HG03575 (cell line): ENCODE results near the gene RTKN2.
"Not testable (repeated sequence)": the region's sequence is repeated elsewhere in the genome, so short reads cannot be mapped to it uniquely, and the experiment has no call there.

Source experiments
- ATAC-seq: cut with Tn5 transposase; IDR thresholded peaks from one replicate; pipeline ENCODE4 v1.9.1; 2021; ENCODE audit not compliant: unreplicated experiment, insufficient number of reproducible peaks, low FRiP score; ENCODE audit errors: extremely low read depth

Gene RTKN2

DNA sequence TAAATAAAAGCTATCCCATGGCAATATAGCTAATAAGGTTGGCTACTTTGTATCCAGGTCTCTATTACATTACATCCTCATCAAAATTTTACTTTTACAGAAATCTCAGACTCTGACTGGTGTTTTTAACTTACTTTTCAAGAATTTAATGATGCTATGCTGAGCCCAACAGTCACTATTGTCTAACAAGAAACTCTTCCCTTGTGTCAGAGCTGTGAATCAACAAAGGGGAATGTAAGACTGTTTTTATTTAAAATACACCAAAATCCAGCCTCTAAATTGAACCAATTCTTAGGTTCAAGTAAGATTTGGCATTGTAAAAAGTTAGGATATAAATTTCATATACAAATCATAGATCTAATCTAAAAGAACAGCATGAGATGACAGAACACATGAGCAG, 7.0 kb downstream of the RTKN2 start:
- ATAC-seq: no peak

DNA sequence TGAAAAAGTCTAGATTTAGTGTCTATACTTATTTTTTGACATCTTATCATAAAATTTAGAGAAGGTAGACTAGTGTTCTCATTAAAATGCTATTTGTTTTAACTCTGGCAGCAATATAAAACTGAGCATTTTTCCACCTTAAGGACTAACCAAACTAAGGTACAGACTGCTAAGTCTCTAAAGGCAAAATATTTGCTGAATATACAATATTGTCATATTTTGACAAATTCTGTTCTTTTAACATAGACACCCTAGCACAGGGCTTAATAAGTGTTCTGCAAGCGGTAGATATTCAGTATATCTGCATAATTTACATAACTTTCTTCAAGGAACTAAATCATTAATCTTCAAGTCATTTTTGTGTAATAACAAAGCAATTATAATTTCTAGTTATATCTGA, 8.6 kb downstream of the RTKN2 start:
- no peak for ATAC-seq

DNA sequence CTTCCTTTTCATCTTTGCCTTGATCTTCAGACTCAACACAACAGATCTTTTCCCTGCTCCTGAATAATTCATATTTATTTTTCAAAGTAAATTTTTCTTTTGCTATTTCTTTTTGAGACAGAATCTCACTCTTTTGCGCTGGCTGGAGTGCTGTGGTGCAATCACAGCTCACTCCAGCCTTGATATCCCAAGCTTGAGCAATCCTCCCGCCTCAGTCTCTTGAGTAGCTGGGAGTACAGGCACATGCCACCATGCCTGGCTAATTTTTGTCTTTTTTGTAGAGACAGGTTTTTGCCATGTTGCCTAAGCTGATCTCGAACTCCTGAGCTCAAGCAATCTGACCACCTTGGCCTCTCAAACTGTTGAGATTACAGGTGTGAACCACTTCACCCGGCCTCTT, 9.2 kb downstream of the RTKN2 start:
- no peak for ATAC-seq

DNA sequence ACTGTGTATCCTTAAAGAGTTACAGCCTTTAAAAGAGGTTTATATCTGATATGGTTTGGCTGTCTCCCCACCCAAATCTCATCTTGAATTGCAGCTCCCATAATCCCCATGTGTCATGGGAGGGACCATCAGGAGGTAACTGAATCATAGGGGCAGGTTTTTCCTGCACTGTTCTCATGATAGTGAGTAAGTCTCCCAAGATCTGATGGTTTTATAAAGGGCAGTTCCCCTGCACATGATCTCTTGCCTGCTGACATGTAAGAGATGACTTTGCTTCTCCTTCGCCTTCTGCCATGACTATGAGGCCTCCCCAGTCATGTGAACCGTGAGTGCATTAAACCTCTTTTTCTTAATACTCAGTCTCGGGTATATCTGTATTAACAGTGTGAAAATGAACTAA, 9.7 kb downstream of the RTKN2 start:
- ATAC-seq: no peak

DNA sequence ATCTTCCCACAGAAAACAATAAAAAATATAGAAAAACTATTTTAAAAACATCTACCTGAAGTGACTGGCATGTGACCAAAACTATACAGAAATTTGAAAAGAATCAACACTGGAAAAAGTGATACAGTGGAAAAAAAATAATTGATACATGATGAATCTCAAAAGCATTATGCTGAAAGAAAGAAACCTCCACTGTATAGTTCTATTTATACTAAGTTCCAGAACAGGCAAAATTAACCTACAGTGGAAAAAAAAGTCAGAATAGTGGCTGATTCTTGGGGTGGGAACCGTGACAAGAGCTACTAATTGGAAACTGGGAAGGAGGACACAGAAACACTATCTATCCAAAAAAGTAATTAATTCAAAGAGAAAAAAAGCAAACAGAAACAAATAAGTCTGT, 14.9 kb downstream of the RTKN2 start:
- ATAC-seq: no peak

DNA sequence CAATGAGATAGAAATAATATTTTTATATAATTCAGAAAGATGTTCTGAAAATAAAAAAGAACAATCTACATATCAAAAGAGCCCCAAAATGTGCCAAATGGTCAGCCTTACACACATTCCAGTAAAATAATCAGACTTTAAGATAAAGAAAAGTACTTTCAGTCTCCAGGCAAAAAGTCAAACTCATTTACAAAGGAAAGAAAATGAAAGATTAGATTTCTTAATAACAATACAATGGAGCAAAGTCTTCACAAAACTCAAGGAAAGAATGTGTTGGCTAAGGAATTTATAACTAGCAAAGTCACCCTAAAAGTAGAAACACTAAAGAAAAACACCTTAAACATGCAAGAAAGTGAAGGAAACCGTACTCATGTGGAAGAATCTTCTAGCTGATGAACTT, 16.6 kb downstream of the RTKN2 start:
- ATAC-seq: no peak

DNA sequence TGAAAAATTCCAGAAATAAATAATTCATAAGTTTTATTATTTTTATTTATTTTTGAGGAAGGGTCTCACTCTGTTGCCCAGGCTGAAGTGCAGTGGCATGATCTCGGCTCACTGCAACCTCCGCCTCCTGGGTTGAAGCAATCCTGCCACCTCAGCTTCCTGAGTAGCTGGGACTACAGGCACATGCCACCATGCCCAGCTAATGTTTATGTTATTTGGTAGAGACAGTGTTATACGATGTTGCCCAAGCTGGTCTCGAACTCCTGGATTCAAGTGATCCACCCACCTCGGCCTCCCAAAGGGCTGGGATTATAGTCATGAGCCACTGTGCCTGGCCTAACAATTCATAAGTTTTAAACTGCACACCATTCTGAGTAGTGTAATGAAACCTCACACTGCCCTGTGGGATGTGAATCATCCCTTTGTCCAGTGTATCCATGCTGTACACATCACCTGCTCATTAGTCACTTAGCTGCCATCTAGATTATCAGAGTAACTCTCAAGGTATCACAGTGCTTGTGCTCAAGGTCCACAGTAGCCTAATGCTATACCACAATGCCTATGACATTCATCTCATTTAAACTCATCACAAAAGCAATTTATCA, 17.9 kb downstream of the RTKN2 start:
- ATAC-seq: no peak

DNA sequence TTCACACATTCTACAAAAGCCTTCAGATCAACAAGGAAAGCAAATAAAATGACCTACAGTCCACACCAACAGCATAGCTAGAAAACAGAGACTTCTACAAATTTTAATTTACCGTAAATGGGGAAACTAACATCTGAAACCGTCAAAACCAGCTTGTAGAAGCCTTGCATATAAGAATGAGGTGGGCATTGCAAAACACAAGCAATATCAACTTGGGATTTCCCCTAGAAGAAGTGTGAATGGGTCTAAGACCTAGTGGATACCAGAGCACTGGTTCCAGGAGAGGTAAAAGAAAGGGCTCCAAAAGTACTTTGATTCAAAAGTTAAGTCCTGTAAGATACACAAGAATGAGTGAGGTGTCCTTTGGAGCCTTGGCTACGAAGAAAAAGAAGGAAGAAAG, 18.7 kb downstream of the RTKN2 start:
- no peak for ATAC-seq

DNA sequence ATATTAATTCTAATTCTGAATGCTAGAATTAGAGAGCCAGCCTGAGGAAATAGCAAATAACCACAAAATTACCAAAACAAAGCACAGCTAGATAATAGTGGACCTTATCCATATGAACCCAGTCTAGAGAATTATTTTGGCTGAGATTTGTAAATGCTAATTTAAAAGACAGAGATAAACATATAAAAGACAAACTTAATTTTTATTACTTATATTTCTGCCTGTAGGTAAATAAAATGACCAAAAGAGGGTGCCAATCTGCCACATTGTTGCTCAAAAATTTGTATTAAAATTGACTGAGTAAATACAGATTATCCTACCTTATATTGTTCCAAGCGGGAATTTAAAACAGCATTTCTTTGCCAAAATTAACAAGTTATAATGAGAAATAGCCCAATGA, 20.2 kb downstream of the RTKN2 start:
- no peak for ATAC-seq

DNA sequence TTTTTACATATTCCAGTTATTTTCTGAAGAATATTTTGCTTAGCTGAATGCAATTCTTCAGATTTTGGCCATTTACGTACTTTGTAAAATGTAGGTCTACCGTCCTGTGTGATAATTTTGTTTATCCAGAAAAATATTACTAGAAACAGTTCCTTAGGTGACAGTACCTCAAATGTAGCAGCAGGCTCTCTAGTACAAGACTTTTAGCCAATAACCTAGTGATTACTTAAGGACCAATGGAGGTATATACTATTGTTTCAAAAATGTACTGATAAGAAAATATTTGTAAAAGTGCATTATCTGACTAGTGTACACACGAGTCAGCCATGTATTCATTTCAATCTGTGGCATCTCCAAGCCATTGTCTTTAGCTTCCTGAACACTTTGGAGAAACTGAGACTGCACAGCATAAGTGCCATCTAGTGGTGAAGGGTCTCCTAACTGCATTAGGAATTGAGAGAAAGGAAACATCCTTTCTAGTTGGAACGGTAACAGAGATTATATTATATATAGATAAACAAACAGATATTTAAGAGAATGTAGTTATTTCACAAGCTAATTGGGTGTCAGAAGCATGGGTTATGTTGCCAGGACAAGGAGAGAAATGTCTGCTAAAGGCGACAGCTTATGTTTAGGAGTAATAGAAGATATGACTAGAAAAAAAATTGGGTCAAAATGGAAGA, 23.7 kb downstream of the RTKN2 start:
- ATAC-seq: no peak

DNA sequence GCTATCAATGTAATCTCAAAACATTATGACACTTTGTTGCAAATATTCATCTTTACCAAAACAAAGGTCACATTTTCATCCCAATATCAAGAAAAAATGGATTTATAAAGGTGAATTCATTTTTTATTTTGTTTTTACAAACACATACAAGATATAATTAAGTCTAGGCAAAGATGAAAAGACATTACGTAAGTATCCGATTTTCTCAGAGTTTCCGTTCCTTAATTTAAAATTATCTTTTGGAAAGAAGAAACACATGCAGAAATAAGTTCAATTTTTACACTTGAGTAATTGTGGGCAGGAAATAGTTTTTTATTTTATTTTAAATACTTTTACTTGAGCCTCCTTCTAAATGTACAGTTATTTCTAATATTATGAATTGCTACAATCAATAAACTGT, 24.6 kb downstream of the RTKN2 start:
- ATAC-seq: no peak

DNA sequence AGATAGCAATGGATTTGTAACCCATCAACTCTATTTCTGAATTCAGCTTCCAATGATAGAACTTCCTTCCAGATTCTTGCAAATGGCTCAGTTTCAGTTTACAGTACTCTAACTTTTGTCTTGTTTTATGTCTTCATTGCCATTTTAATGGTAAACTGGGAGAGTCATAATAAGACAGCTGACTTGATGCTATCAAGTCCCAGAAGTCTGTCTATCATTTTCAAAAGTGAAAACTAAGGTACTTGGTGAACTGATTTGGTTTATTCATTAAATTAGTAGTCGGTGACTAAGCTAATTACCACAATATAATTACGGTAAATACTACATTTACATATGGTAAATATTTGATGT, 25.0 kb downstream of the RTKN2 start:
- ATAC-seq: peak; percentile 3

DNA sequence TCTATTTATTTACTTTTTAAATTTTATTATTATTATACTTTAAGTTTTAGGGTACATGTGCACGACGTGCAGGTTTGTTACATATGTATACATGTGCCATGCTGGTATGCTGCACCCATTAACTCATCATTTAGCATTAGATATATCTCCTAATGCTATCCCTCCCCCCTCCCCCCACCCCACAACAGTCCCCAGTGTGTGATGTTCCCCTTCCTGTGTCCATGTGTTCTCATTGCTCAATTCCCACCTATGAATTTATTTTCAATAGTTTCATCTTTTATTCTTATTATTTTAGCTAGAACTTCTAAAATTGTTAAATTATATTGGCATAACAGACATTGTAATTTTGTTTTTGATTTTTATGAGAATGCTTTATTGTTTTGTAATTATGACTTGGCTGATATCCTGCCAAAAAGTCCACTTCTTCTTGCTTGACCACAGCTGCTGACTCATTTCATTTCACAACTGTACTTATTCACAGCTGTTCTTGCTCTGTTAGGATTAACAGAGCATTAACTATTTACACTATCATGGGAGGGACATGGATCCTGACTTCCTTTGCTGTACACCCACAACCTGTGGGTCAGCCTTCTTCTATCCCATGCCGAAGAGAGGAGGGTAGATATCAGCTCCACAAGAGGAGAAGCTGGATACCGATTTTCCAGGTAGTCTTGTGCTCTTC, 25.5 kb downstream of the RTKN2 start:
- peak; percentile 64 for ATAC-seq

DNA sequence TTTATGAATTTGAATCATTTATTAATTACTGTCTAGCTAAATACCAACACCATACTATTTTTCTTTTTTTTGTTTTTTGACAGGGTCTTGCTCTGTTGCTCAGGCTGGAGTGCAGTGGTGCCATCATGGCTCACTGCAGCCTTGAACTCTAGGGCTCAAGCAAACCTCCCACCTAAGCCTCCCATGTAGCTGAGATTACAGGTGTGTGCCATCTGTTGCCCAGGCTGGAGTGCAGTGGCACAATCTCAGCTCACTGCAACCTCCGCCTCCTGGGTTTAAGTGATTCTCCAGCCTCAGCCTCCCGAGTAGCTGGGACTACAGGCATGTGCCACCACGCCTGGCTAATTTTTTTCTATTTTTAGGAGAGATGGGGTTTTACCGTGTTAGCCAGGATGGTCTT, 27.1 kb downstream of the RTKN2 start:
- not testable (repeated sequence) for ATAC-seq

DNA sequence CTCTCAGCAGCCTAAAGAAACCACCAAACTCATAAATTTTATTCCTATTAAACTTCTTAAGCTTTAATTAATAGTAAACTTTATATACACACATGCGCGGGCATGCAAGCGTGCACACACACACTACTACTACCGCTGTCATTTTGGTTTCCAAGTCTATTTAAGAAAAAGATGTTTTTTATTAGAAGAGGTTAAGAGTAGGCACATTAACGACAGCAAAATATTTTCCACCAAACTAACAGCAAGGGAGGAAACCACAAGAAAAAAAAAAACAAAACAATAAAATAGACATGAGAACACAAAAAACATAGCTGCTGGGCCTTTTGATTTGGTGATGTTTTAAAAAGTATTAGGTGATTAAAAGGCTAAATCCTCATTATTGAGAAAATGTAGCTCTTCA, 28.6 kb downstream of the RTKN2 start:
- no peak for ATAC-seq

DNA sequence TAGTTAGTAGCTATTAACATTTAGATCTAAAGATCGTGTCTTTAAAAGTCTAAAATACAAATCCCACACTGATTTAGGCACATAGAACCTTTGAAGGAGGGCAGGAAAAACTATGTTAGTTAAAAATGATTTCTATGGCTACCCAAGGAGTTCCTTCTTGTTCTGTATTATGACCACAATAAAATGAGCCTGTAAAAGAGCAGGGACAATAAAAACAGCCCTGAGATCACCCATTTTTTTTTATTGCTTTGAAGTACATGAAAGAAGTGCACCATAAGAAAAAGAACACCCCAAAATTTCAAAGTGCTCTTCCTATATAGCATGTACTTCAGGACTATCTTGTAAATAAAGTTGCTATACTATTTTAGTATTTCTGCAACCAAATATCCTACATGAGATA, 29.8 kb downstream of the RTKN2 start:
- ATAC-seq: no peak

DNA sequence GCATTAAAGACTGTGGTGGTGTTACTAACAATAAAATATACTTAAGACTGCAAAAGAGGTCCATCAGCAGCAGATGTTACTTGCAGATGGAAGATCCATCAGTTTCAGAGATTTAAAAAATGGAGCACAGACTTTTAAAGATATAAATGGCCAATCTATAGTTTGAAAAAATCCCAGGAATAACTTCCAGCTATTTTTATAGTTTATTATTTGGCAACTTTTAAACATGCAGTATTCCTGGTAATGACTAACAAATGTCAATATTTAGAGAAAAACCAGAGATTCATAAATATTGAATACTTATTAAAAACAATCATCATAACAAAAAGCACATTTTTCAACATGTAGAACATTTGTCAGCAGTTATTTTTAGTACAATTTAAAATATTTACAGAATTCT, 30.7 kb downstream of the RTKN2 start:
- ATAC-seq: no peak

DNA sequence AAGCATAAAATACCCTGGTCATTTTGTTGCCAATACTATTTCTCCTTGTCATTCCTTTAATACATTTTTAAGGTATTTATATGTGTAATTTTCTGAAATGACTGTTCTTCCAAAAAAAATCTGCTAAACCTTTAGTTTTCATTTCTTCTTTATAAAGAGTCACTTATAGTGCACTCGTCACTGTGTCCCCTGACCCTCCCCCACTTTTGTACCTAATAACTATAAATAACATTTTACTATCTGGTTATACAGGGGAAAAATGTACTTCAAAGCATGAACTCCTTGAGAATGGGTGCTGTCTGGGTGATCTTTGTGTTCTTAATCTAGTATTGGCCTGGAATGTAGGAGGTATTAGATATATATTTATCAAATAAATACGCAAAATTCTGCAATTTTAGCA, 31.1 kb downstream of the RTKN2 start:
- ATAC-seq: no peak

DNA sequence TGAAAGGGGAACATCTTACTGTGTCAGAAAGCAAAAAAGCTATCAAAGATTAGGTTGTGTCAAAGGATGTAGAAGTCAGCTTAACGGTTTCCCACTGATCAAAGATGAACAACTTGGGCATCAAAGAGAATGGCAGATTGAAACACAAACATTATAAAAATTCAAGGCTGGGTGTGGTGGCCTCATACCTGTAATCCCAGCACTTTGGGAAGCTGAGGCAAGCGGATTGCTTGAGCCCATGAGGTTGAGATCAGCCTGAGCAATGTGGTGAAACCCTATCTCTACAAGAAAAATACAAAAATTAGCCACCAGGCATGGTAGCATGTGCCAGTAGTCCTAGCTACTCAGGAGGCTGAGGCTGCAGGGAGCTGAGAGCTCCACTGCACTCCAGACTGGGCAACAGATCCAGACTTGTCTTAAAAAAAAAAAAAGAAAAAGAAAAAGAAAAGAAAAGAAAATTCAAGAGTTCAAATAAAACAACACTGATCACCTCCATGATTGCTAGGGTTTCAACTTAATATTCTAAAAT, 34.5 kb downstream of the RTKN2 start:
- no peak for ATAC-seq

DNA sequence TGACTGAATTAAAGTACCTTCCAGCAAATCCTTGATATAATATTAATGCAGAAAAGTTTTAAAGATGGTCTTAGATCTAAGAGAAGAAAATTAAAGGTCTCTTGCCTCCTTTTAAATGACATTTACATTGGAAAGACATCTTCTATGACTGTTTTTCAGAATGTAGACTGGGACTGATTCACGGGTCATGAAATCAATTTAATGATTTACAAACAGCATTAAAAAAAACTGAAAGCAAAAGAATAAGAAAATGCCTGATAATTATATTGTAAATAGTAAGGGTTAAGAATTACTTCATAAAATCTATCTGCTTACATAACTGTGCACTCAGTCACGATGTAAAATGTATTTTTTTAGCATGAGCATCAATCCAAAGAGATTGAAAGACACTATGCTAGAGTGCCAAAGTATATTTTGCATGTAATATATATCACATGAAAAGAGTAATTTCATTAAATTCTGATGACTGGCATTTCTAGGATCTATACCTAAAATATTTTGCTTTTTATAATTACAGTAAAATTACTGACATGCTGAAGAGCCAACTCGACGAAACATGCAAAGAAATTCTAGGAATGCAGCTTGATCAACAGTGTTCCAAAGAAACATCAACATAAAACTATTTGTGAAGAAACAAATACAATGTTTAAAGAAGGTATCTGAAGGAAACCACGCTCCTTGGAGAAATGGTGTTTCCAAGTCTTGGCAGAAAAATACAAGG, 35.1 kb downstream of the RTKN2 start:
- ATAC-seq: no peak
